Spleen (tissue), 11 donors: ENCODE results near the gene USP24. TPM values are rescaled to one million over a fixed set of nuclear protein-coding genes. Genes with fewer than 3 reads are reported as not detected.
A peak's percentile ranks its signal among the peaks of the same experiment; 100 is the strongest.

Experiments
- DNase-seq: peaks from one replicate; pipeline ENCODE4 v3.0.0-alpha.2; 2020
- H3K27ac ChIP-seq, 8 donors: fragments of 200-600 bp; sonication (generic) in 7 of 8; 1 replicate in 4 of 8; 2 replicates in 4 of 8; pipeline versions ENCODE4 v1.5.0 to v1.8.0; 2016 to 2021; ENCODE audit warnings: inconsistent platforms in 4 of 8, mild to moderate bottlenecking in 4 of 8, moderate library complexity in 1 of 8
- H3K27me3 ChIP-seq, 7 donors: fragments of 200-600 bp; sonication (generic) in 6 of 7; replicated peaks in 1 of 7; 1 replicate in 4 of 7; 2 replicates in 3 of 7; pipeline versions ENCODE4 v1.5.0 to v1.8.0; 2016 to 2021; ENCODE audit warnings: inconsistent platforms in 3 of 7, mild to moderate bottlenecking in 1 of 7
- H3K36me3 ChIP-seq, 6 donors: fragments of 200-600 bp; sonication (generic) in 5 of 6; 1 replicate in 4 of 6; 2 replicates in 2 of 6; pipeline versions ENCODE4 v1.5.0 to v1.8.0; 2016 to 2021; ENCODE audit warnings: inconsistent platforms in 2 of 6
- H3K4me1 ChIP-seq, 6 donors: fragments of 200-600 bp; sonication (generic) in 5 of 6; 1 replicate in 3 of 6; 2 replicates in 3 of 6; pipeline versions ENCODE4 v1.5.0 to v1.8.0; 2016 to 2021; ENCODE audit warnings: inconsistent platforms in 3 of 6
- H3K4me3 ChIP-seq, 8 donors: fragments of 200-600 bp; sonication (generic) in 7 of 8; 1 replicate in 4 of 8; 2 replicates in 4 of 8; pipeline versions ENCODE4 v1.5.0 to v1.8.0; 2016 to 2021; ENCODE audit warnings: inconsistent platforms in 4 of 8, mild to moderate bottlenecking in 4 of 8, moderate library complexity in 2 of 8
- H3K9me3 ChIP-seq, 8 donors: fragments of 200-600 bp; sonication (generic) in 7 of 8; 1 replicate in 4 of 8; 2 replicates in 4 of 8; pipeline versions ENCODE4 v1.5.0 to v1.8.0; 2016 to 2021; ENCODE audit warnings: inconsistent platforms in 4 of 8
- CTCF ChIP-seq, 11 experiments: fragments of 200-600 bp in 7 of 11; fragments of 450-650 bp in 4 of 11; sonication (generic) in 4 of 11; IDR thresholded peaks in 8 of 11; conservative IDR thresholded peaks in 3 of 11; 1 replicate in 7 of 11; 2 replicates in 4 of 11; pipeline versions ENCODE4 v1.4.0 to v1.8.0; 2016 to 2021; ENCODE audit warnings: antibody characterized with exemption in 11 of 11, inconsistent platforms in 4 of 11, mild to moderate bottlenecking in 1 of 11
- POLR2A ChIP-seq, 3 donors: fragments of 450-650 bp; IDR thresholded peaks; one replicate each; pipeline ENCODE4 v1.5.1; 2017; ENCODE audit warnings: antibody characterized with exemption in 3 of 3, mild to moderate bottlenecking in 1 of 3
- POLR2AphosphoS5 ChIP-seq, 3 donors: sonication (generic); formaldehyde crosslinking; IDR thresholded peaks; one replicate each; pipeline ENCODE4 v1.5.1; 2017; ENCODE audit warnings: antibody characterized with exemption in 3 of 3
- WGBS, 5 donors: extraction: QIAGEN DNeasy Blood & Tissue Kit in 3 of 5; methylation state at CpG; one replicate each; pipeline versions ENCODE4 v1.1.5 to v1.1.7; 2013 to 2018; 5-methylcytosine and 5-hydroxymethylcytosine counted together
- intact Hi-C: fragments of 100-400 bp; cut with DNase I; formaldehyde crosslinking; loops from one replicate; pipeline ENCODE4 v1.15.0; 2023; ENCODE audit warnings: low total_unique reads
- polyA plus RNA-seq, 3 donors: library from polyadenylated mRNA; stranded (reverse); fragments of 200-250 nt; gene quantifications; one replicate each; pipeline ENCODE4 v1.2.1, GENCODE V29; 2013
- total RNA-seq, 7 donors: library from RNA; depleted of rRNA in 3 of 7; stranded (reverse); fragments of >200 nt in 3 of 7; fragmentation: NEBNext Ultra II Directional in 4 of 7; extraction: Animal tissue kit (Norgen Biotek cat#: 25700) in 4 of 7; gene quantifications; one replicate each; pipeline versions ENCODE4 v1.1.0 to v1.2.1, GENCODE V29; 2016 to 2021
- donor health status: healthy with polysubstance abuse.
- donor health status: DM: no; HTN: no; CAD: no; lungs with moderate emphysema.
- donor health status: DM: no; HTN: no; CAD: no.
- donor health status: Bipolar disorder and iron deficiency.
- donor health status: healthy.
- donor health status: DM: no; HTN: no; CAD: no.
- donor health status: DM: yes; HTN: yes; CAD: no.

USP24 gene
- total and polyA plus RNA-seq, 10 donors = 11.6 to 94.5 (median 70.1) TPM

GRCh38 chr1:55043011-55043410, 172.2 kb downstream of the USP24 start:
- Histone ChIP-seq H3K36me3 (peaks cover 0 to 36% (median 0%) of the 10 kb centered on the region in 6 donors), H3K4me3 (no peak overlapping the region), H3K9me3 (no peaks in the 10 kb centered on the region), H3K4me1 (peaks cover 0 to 24% (median 10%) of the 10 kb centered on the region in 6 donors), H3K27me3 (peaks cover 0 to 45% (median 22%) of the 10 kb centered on the region in 7 donors), H3K27ac (no peak overlapping the region)
- WGBS, 5 donors = 88 to 98% (median 95%) methylated on average over 2 of the region's 2 CpGs
- no peak for DNase-seq
- TF ChIP-seq POLR2AphosphoS5 (IDR thresholded peaks at IDR 0.05) (no peak), CTCF (IDR thresholded peaks at IDR 0.05 in 8 of 11, conservative IDR thresholded peaks at IDR 0.05 in 3 of 11) (no peak), POLR2A (IDR thresholded peaks at IDR 0.05) (no peak)
- intact Hi-C loops = no loop called here

GRCh38 chr1:55041613-55042012, 173.6 kb downstream of the USP24 start:
- H3K9me3 ChIP-seq = no peaks in the 10 kb centered on the region
- no peak overlapping the region for H3K4me3 ChIP-seq
- TF ChIP-seq POLR2A (IDR thresholded peaks at IDR 0.05) = no peak
- TF ChIP-seq POLR2AphosphoS5 (IDR thresholded peaks at IDR 0.05) = no peak
- TF ChIP-seq CTCF (IDR thresholded peaks at IDR 0.05 in 8 of 11, conservative IDR thresholded peaks at IDR 0.05 in 3 of 11) = no peak
- peaks cover 0 to 59% (median 22%) of the 10 kb centered on the region in 7 donors for H3K27me3 ChIP-seq
- no peak overlapping the region for H3K27ac ChIP-seq
- 62 to 99% (median 85%) methylated on average over 3 of the region's 3 CpGs for WGBS, 5 donors
- H3K36me3 ChIP-seq = peaks cover 0 to 23% (median 0%) of the 10 kb centered on the region in 6 donors
- peaks cover 0 to 30% (median 10%) of the 10 kb centered on the region in 6 donors for H3K4me1 ChIP-seq
- no peak for DNase-seq
- intact Hi-C loops = no loop called here

GRCh38 chr1:55040933-55041494, 174.2 kb downstream of the USP24 start:
- H3K27ac ChIP-seq = peak overlapping the region in 1 of 8 donors; percentile 72
- TF ChIP-seq POLR2AphosphoS5 (IDR thresholded peaks at IDR 0.05) = no peak
- TF ChIP-seq POLR2A (IDR thresholded peaks at IDR 0.05) = no peak
- H3K4me1 ChIP-seq = peaks cover 0 to 30% (median 10%) of the 10 kb centered on the region in 6 donors

GRCh38 chr1:55040083-55040932, 174.9 kb downstream of the USP24 start:
- Histone ChIP-seq H3K9me3 (no peaks in the 10 kb centered on the region), H3K27me3 (peaks cover 0 to 72% (median 22%) of the 10 kb centered on the region in 7 donors), H3K27ac (peak overlapping the region in 1 of 8 donors; percentile 72), H3K4me3 (peak overlapping the region in 4 of 8 donors; percentile 19 to 38 (median 33)), H3K4me1 (peaks cover 0 to 35% (median 13%) of the 10 kb centered on the region in 6 donors), H3K36me3 (peaks cover 0 to 13% (median 0%) of the 10 kb centered on the region in 6 donors)
- TF ChIP-seq POLR2AphosphoS5 (IDR thresholded peaks at IDR 0.05) (no peak), POLR2A (IDR thresholded peaks at IDR 0.05) (no peak), CTCF (IDR thresholded peaks at IDR 0.05 in 8 of 11, conservative IDR thresholded peaks at IDR 0.05 in 3 of 11) (no peak)
- DNase-seq = peak; percentile 73
- intact Hi-C loops = no loop called here
- 12 to 33% (median 19%) methylated on average over 41 to 49 of the region's 49 CpGs for WGBS, 5 donors

More at GRCh38 chr1:55040933-55041494, 174.2 kb downstream of the USP24 start:
- H3K27me3 ChIP-seq = peaks cover 0 to 65% (median 22%) of the 10 kb centered on the region in 7 donors
- no peaks in the 10 kb centered on the region for H3K9me3 ChIP-seq
- peak overlapping the region in 2 of 8 donors; percentile 30 to 36 for H3K4me3 ChIP-seq
- H3K36me3 ChIP-seq = peaks cover 0 to 17% (median 0%) of the 10 kb centered on the region in 6 donors
- DNase-seq = no peak
- intact Hi-C loops = no loop called here
- WGBS, 5 donors = 41 to 60% (median 53%) methylated on average over 5 of the region's 5 CpGs
